Cardiac fibroblast (primary cell): ENCODE measurements around the gene PDZD2.

Experiments
- DNase-seq, 2 donors: peaks; one replicate each; pipeline versions ENCODE4 v3.0.0 to v3.0.0-alpha.2; 2010; ENCODE audit warnings: low read depth in 2 of 2
- H3K4me3 ChIP-seq, 2 donors: replicated peaks in 1 of 2; 1 replicate in 1 of 2; 2 replicates in 1 of 2; pipeline ENCODE4 v1.5.1; 2011; ENCODE audit warnings: low read depth in 2 of 2, low read length in 2 of 2, mild to moderate bottlenecking in 2 of 2, moderate library complexity in 1 of 2
- CTCF ChIP-seq: IDR thresholded peaks from one replicate; pipeline ENCODE4 v1.5.1; 2011; ENCODE audit warnings: low read depth, mild to moderate bottlenecking, low read length, inconsistent platforms

PDZD2 gene

GRCh38 chr5:32131604-32132003 is 492.7 kb downstream of the PDZD2 start:
- DNase-seq, result no peak
- TF ChIP-seq CTCF, result no peak
- no peak overlapping the region for H3K4me3 ChIP-seq

- TF ChIP-seq CTCF, result no peak
- no peak for DNase-seq
- no peak overlapping the region for H3K4me3 ChIP-seq
Measured at GRCh38 chr5:32132757-32133156, 493.8 kb downstream of the PDZD2 start.

GRCh38 chr5:32135086-32135485 is 496.2 kb downstream of the PDZD2 start:
- no peak overlapping the region for H3K4me3 ChIP-seq
- TF ChIP-seq CTCF, result no peak
- DNase-seq, result no peak

- TF ChIP-seq CTCF, result no peak
- no peak for DNase-seq
- no peak overlapping the region for H3K4me3 ChIP-seq
Measured at GRCh38 chr5:32136342-32136741, 497.4 kb downstream of the PDZD2 start.

GRCh38 chr5:32138839-32139493 is 500.0 kb downstream of the PDZD2 start:
- no peak overlapping the region for H3K4me3 ChIP-seq
- TF ChIP-seq CTCF, result no peak
- DNase-seq, result peak in 1 of 2 donors; percentile 25

- TF ChIP-seq CTCF, result no peak
- DNase-seq, result no peak
- no peak overlapping the region for H3K4me3 ChIP-seq
Measured at GRCh38 chr5:32143617-32144377, 504.9 kb downstream of the PDZD2 start.
